ENCODE data around the gene CTRB1.
A peak's percentile ranks its signal among the peaks of the same experiment; 100 is the strongest.
"Not testable (repeated sequence)": the region's sequence is repeated elsewhere in the genome, so short reads cannot be mapped to it uniquely, and the experiment has no call there.

CTRB1 gene

GRCh38 chr16:75238132-75238852 is 19.5 kb downstream of the CTRB1 start:
- peaks cover 26% of the 10 kb centered on the region for H3K36me3 ChIP-seq
- no peak overlapping the region for H3K4me3 ChIP-seq (ENCODE audit: low read depth, low read length)
- no peaks in the 10 kb centered on the region for H3K9me3 ChIP-seq
- peaks cover 18% of the 10 kb centered on the region for H3K4me1 ChIP-seq
- DNase-seq: peak; percentile 49
- H3K27me3 ChIP-seq: no peaks in the 10 kb centered on the region
- no peak for TF ChIP-seq CTCF (IDR thresholded peaks at IDR 0.05; ENCODE audit: low read depth, low read length)

GRCh38 chr16:75238853-75239541 is 20.2 kb downstream of the CTRB1 start:
- peak; percentile 54 for DNase-seq
- peaks cover 21% of the 10 kb centered on the region for H3K36me3 ChIP-seq

GRCh38 chr16:75239542-75240122 is 20.8 kb downstream of the CTRB1 start:
- no peak for DNase-seq

More at GRCh38 chr16:75238853-75239541, 20.2 kb downstream of the CTRB1 start:
- no peaks in the 10 kb centered on the region for H3K27me3 ChIP-seq
- H3K4me3 ChIP-seq (ENCODE audit: low read depth, low read length): no peak overlapping the region
- H3K4me1 ChIP-seq: peaks cover 16% of the 10 kb centered on the region
- TF ChIP-seq CTCF (IDR thresholded peaks at IDR 0.05; ENCODE audit: low read depth, low read length): peak; percentile 28
- H3K9me3 ChIP-seq: no peaks in the 10 kb centered on the region

GRCh38 chr16:75240633-75241032 is 21.8 kb downstream of the CTRB1 start:
- H3K36me3 ChIP-seq; H3K4me3 ChIP-seq (ENCODE audit: low read depth, low read length); H3K9me3 ChIP-seq; H3K27me3 ChIP-seq; DNase-seq: not testable (repeated sequence)
- peak; percentile 26; the same call in 1 of the 2 replicates for TF ChIP-seq CTCF (IDR thresholded peaks at IDR 0.05; ENCODE audit: low read depth, low read length)
- peaks cover 15% of the 10 kb centered on the region for H3K4me1 ChIP-seq

More at GRCh38 chr16:75239542-75240122, 20.8 kb downstream of the CTRB1 start:
- no peaks in the 10 kb centered on the region for H3K27me3 ChIP-seq
- no peak for TF ChIP-seq CTCF (IDR thresholded peaks at IDR 0.05; ENCODE audit: low read depth, low read length)
- H3K36me3 ChIP-seq: peaks cover 14% of the 10 kb centered on the region
- no peak overlapping the region for H3K4me3 ChIP-seq (ENCODE audit: low read depth, low read length)
- no peaks in the 10 kb centered on the region for H3K9me3 ChIP-seq
- H3K4me1 ChIP-seq: peaks cover 12% of the 10 kb centered on the region

- H3K4me1 ChIP-seq: peaks cover 15% of the 10 kb centered on the region
- TF ChIP-seq CTCF (IDR thresholded peaks at IDR 0.05; ENCODE audit: low read depth, low read length): no peak
- H3K4me3 ChIP-seq (ENCODE audit: low read depth, low read length): no peak overlapping the region
- no peaks in the 10 kb centered on the region for H3K9me3 ChIP-seq
- 0 out of 2 replicates have a peak, but pooled peaks cover 6% of the 10 kb centered on the region for H3K36me3 ChIP-seq
- DNase-seq: no peak
- no peaks in the 10 kb centered on the region for H3K27me3 ChIP-seq
Measured at GRCh38 chr16:75241412-75241811, 22.6 kb downstream of the CTRB1 start.

All from BE2C (cell line).